Pericardium fibroblast (primary cell): ENCODE results near the gene CCDC69. TPM values are rescaled to one million over a fixed set of nuclear protein-coding genes. Genes with fewer than 3 reads are reported as not detected.

Experiments
- total RNA-seq: library from RNA; depleted of rRNA; stranded (reverse); fragments of >200 nt; gene quantifications from 2 replicates; pipeline ENCODE4 v1.2.3, GENCODE V29; 2015

CCDC69 gene, protein sequence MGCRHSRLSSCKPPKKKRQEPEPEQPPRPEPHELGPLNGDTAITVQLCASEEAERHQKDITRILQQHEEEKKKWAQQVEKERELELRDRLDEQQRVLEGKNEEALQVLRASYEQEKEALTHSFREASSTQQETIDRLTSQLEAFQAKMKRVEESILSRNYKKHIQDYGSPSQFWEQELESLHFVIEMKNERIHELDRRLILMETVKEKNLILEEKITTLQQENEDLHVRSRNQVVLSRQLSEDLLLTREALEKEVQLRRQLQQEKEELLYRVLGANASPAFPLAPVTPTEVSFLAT
- 6.8 and 12.9 TPM in 2 replicates for total RNA-seq

DNA sequence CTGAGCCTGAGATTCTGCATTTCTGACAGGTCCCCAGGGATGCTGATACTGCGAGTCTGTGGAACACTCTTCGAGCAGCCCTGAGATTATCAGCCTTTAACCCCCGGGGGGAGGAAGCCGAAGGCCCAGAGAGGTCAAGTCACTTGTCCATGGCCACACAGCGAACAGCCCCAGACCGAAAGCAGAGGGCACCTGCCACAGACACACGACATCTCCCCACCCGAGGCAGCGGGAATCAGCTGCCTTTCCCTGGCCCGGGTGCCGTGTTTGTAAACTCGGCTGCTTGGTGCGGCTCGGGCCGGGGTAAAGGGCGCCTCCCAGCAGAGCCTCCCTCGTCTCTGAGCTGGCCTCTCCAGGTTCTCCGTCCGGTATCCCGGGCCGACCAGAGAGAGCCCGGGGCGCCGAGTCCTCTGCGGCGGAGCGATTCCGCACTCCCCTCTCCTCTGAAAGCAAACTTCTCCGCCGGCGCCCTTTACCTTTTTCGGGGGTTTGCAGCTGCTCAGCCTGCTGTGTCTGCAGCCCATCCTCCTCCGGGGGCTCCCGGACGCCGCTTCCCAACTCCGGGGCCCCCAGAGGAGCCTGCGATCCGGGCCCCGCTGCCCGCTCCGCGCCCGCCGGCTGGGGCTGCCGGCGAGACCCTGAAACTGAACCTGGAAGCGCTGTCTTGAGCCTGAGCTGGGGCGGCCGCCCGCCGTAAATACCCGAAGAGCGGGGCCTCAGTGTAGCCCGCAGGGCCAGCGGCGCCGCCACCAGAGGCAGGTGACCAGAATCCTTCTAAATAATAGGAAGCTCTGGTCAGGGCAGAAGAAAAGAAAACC lies at the start of gene CCDC69:
Gene CCDC69 (minus strand): TSS at position 646 of the 818 bp plus-strand sequence. CDS start 122 bp downstream, at position 524.

DNA sequence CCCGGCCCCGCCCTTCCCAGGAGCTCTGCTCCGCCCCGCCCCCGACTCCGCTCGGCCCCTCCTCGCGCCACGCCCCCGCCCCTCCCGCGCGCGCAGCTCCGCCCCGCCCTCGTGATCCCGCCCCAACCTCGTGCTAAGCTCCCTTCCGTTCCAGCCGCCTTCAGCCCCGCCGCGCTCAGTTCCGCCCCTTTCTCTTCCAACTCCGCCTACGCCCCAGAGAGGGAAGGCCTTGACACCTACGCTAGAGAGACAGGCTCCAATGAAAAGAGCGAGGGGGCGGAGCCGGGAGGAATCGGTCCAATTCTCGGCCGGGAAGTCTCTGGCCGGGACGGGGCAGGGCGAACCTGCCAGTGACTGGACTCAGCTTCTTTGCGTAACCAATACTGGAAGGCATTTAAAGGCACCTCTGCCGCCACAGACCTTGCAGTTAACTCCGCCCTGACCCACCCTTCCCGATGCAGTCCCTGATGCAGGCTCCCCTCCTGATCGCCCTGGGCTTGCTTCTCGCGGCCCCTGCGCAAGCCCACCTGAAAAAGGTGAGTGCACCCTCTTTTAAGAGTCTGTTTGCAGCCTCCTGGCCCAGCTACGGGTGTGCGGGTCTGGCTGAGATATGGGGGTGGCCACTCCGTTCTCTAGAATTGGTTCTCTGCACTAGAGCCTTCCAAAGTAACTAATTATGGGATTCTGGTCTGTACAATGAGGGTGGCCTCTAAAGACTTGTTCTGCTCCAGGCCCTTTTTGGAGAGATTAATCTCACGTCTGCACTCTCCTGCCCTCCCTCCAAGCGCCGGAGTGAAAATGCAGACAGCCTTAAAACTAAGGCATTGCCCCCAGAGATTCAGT lies 29.1 kb upstream of the CCDC69 start, which contains the start of gene GM2A:
Gene GM2A (plus strand): TSS at position 424 of the 843 bp plus-strand sequence. CDS start 32 bp downstream, at position 456.

DNA sequence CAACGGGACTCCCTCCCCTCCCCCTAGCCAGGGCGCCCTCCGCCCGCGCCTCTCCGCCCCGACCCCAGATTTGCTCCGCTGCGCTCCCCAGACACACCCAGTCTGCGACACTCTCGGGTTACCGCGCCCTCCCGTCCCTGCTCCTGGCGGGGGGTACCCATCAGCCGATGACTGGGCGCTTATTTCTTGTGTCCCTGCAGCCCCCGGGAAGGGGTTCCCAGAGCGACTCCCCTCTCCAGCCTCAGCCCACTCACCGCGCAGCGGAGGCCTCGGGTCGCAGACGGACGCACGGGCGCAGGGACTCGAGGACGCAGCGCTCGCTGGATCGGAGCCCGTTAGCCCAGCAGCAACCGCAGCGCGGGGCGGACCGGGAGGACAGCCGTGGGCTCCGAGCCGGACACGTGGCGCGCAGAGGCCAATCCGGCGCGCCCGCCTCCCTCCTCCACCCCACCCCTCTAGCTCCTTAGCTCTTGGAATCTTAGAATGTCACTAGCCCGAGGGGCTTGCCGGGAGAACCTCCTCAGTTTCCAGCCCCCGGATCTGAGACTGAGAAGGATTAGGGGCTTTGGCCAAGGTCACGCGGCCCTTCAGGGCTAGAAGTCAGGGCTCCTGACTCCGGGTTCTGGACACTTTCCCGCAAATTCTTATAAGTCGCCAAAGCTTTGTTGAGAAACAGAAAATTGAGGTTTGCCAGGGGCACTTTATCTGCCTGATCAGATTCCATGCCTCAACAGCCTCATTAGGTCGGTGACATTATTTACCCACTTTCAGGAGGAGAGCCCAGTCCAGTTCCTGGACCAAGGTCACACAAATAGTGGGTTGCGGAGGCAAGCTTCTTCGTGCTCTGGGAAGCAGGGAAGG lies 66.2 kb downstream of the CCDC69 start, which contains the start of gene ANXA6:
Gene ANXA6 (minus strand): TSS at position 354 of the 861 bp plus-strand sequence. CDS start 9,878 bp downstream, outside the sequence.

Other genes starting within 250 kb of the CCDC69 start
- 106 and 133 TPM in 2 replicates for gene GPX3, start 203.5 kb downstream of the CCDC69 start, total RNA-seq
- gene TNIP1, start 143.1 kb downstream of the CCDC69 start, total RNA-seq = 52.5 and 55.9 TPM in 2 replicates
- 329 and 341 TPM in 2 replicates for gene ANXA6, start 66.3 kb downstream of the CCDC69 start, total RNA-seq
- 31.9 and 38.0 TPM in 2 replicates for gene GM2A, start 29.1 kb upstream of the CCDC69 start, total RNA-seq
- gene SLC36A3, start 79.7 kb upstream of the CCDC69 start, total RNA-seq = not detected in 2 replicates
- gene SLC36A2, start 123.5 kb upstream of the CCDC69 start, total RNA-seq = not detected in 2 replicates
- 4.6 and 10.0 TPM in 2 replicates for gene SLC36A1, start 223.5 kb upstream of the CCDC69 start, total RNA-seq